AG20443 (cell line): ENCODE measurements around the gene TEX13B.
"Not testable (repeated sequence)": the region's sequence is repeated elsewhere in the genome, so short reads cannot be mapped to it uniquely, and the experiment has no call there.

Experiments
- DNase-seq: peaks from one replicate; pipeline ENCODE4 v3.0.0; 2012; ENCODE audit warnings: low spot score, mixed read lengths

The TEX13B gene, protein sequence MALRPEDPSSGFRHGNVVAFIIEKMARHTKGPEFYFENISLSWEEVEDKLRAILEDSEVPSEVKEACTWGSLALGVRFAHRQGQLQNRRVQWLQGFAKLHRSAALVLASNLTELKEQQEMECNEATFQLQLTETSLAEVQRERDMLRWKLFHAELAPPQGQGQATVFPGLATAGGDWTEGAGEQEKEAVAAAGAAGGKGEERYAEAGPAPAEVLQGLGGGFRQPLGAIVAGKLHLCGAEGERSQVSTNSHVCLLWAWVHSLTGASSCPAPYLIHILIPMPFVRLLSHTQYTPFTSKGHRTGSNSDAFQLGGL

DNA sequence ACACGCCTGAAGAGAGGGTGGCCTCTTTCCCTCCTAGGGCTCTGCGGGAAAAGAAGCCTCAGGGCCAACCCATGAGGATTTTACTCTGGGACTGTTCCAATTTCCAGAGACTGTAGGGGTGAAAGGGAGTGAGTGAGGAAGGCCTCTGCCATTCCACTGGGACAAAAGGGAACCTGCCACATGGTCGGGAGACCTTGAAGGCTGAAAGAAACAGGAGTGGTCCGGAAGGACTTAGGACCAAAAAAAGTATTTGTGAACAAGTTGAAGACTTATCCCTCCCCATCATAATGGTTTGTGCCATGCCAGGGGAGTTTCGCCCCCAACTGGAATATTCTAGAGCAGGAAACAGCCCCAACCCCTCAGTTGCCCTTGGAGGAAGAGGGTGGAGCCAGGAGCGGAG is at the start of gene TEX13B:
Gene TEX13B, minus strand, starts transcription at position 15 of the 400 bp plus-strand sequence. CDS start 243 bp downstream, outside the sequence.
- DNase-seq: no peak

DNA sequence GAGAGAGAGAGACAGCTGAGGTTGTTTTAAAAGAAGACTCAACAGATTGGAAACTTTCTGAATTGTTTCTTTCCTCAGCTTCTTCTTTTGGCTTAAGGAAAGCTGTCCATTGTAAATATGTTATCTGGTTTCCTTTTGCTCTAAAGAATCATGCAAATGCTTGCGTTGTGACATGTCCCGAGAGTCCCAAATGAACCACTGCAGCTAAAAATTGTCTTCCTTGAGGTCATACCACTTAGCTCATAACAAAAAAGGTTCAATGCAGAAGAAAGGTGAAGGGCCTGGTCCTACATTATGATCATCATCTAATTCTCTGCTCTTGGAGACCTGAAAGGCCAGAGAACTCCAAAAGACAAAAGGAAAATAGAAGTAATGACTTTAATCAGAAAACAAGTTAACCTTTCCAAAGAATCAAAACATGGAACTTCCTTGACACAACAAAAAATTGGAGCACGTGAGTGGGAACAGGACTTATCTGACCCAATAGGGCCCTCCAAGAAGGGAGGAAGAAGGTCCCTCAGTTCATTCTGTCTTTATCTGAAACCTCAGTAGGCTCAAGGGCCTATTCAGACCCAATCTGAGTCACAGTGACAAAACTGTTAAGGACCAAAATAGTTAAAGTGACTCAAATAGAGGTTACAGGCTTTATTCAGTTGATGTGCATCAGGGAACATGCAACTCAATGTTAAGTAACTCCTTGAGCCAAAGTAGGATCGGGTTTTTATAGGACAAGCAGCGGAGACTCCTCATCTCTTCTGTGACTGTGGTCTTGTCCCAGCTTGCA is 48.0 kb upstream of the TEX13B start:
- DNase-seq: no peak

DNA sequence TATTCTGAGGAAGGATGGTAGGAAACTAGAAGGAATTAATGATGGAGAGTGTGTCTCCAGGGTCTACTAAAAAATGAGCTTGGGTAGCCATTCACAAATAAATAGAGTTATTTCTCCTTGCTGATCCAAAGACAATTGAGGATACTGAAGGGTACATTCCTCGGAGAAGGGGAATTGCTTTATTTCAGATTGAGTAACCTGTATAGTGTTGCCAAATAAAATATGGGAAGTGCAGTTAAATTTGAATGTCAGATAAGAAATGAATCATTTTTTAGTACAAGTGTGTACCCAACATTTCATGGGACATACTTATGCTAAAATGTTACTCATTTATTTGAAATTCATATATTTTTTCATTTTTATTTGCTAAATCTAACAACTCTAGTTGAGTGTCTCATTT is 46.7 kb upstream of the TEX13B start:
- DNase-seq: no peak

DNA sequence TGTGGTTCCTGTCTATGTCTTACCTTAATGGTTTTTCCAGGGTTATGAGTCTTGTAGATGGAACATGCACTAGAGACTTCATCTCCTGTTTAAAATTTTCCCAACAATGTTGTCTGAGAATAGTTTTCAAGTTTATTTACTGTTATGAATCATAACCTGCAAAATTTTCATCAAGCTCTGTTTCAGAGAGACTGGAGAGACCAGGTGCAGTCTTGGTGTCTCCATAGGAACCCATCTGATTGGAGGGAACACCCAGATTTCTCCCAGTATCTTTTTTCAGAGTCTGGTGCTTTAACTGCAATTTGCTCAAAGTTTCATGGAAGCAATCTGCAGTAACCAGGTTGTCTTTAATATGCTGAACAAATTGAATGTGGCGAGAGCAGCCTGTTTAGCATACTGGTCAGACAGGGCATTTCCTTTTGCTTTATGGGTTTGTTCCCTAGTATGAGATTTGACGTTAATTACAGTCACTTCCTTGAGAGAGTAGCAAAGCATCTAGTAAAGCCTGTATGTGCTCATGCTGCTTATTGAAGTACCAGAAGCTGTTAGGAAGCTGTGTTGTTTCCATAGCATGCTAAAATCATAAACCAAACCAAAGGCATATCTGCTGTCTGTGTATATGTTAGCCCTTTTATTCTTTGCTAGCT is 43.9 kb upstream of the TEX13B start:
- DNase-seq: no peak

DNA sequence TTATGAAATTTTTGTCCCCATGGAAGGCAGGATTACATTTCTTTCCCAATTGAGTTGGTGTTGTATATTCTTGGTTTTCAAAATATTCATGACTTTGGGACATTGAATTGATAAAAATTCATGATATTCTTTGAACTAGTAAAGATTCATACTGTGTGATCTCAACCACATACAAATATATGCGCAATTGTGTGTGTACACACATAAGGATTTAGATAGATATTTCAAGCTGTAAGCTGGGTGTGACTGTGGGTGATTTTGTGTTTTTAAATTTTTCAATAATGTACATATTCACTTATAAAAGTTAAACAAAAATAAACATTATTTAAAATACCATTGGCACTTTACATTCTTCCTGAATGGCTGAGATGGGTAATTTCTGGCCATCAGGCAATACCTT is 43.2 kb upstream of the TEX13B start:
- DNase-seq: no peak

DNA sequence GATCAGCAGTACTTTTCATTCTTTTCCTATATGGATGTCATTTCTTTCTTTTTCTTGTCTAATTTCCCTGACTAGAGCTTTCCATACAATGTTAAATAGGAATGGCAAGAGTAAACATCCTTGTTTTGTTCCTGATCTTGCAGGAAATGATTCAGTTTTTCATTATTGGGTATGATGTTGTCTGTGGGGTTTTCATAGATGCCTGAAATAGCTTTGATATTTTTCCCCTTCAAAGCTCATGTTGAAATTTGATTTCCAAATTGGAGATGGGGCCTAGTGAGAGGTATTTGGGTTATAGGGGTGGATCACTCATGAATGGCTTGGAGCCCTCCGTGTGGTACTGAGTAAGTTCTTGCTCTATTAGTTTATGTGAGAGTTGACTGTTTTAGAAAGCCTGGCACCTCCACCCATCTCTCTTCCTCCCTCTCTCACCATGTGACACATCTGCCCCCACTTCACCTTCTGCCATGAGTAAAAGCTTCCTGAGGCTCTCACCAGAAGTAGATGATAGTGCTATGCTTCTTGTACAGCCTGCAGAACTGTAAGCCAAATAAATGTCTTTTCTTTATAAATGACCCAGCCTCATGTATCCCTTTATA is 40.4 kb upstream of the TEX13B start:
- DNase-seq: no peak

DNA sequence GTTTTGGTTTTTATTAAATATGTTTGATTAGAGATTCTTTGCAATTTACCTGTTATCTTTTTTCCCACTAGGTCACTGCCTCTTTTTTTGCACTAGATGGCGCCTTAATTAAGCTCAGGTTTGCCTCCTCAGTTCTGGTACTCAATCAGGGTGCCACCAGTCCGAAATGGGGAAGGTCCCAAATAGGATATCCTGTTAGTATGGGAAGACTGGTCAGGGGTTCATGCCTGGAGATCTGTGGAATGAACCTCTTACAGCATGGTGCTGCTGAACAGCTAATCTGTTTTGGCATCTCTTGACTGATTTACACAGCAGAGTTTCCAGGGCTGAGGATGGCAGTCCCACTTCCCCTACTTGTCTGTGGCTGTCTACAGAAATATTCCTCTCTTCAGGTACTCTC is 38.5 kb upstream of the TEX13B start:
- DNase-seq: peak; percentile 17

DNA sequence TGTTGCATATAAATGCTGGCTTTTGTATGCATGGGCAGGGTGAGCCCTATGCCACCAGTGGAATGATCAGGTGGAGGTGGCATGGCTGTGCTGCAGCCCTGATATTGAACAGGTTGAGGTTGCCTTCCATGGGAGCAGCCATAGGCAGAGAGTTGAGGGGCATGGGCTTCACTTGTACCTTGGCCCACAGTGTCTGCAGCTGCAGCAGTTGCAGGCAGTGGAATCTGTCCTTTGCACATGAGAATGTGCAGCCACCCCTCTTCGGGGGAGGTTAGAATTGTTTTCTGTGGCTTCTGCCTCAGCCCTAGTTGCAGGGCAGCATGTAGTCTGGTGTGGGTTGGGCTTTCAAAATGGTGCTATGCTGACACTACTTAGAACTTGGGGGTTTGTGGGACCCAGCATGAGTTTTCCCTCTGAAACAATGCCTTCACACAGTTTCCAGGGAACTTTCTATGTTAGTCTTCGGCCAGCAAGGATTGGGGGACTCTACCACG is 37.3 kb upstream of the TEX13B start:
- DNase-seq: no peak

DNA sequence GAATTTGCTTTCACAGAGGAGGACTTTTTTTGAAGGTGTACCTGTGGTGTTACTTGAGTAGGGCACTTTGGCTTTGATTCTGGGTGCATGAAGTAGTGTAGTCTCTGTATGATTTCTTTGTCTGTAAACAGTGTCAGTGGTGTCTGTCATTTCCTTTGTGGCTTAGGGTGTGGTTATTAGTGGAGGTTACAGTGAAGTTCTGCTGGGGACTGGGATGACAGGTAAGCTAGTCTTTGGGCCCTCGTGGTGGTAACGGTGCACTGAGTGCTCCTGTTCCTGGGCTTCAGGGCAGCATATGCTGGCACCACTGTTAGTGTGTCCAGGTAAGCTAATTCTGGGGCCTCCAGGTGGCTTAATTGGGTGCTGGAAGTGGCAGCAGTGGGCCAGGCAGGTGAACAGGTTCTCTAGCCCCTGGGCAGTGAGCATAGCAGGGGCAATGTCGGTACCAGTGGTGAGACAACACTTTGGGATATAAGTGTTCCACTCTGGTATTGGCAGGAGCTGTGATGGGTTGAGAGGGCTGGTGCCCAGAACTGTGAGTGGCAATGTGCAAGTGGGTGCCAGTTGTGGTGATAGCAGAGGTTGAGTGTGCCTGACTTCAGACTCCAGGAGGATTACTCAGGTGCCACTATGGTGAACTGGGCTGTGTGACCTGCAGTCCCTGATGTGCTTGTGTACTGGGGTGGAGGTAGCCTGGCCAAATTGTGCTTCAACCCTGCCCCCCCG is 36.6 kb upstream of the TEX13B start:
- no peak for DNase-seq

DNA sequence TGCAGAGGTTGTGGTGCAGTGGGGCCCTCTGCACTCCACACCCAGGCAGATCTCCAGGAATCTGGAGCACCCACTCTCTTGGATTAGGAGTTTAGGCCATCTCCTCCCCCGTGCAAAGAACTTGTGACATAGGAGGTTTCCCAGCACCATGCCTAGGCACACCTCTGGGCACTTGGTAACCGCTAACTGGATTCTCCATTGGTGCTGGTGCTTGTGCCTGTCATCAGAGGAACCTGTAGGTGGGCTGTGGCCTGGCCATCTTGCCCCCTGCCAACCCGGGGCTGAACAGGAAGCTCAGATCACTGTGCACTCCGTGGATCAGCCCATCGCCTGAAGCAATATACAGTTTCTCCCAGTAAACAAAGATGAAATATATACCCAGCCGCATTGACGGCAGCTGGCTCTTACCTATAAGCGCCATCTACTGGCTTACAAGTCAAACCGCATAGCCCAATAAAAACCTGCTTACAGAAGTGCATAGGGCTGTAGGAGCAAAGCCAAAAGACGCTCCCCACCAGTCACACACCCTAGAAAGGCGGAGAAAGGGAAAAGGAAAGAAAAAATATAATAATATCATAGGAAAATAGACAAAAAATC is 19.1 kb upstream of the TEX13B start:
- DNase-seq: peak; percentile 24

DNA sequence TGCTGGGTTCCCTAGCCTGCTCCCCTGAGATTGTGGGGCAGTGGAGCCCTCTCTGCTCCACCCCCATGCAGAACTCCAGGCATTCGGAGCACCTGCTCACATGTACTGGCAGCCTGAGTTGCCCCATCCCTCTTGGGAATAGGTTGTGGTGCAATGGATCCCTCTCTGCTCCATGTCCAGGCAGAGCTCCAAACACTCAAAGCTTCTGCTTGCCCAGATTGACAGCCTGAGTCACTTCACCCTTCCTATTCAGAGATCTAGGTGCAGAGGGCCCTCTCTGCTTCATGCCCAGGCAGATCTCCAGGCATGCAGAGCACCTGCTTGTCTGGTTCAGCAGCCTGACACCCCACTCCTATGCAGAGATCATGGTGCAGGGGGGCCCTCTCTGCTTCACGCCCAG is 18.6 kb upstream of the TEX13B start:
- no peak for DNase-seq

DNA sequence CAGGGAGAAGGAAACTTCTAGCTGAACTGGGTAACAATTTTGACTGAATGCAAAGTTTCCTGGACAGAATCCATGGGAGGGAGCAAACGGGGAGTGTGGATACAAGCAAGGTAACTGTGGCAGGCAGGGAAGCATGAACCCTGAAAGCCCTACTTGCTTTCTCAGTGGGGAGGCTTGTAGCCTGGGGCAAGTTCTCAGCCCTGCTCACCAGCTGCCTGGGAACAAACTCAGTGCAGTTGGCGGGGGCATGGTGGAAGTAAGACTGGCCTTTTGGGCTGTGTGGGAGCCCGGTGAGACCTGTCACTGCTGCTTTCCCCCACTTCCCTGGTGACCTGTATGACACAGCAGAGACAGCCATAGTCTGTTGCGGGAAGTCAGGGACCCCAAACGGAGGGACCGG is 14.0 kb upstream of the TEX13B start:
- no peak for DNase-seq

DNA sequence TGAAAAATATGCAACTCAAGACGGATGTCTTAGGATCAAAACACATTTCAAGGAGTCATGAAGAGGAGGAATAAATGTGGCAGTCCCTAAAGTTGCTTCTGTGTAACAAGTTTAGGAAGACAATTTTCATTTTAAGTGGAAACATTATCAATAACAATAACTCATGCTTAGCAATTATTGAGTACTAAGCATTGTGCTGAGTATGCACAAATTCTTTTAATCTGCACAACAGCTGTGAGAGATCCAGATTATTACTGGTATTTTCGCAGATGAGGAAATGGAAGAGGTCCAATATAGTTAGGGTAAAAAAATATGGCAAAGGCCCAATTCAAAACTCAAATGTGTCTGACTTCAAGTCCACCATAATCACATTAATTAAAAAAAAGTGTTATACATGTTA is 2.9 kb upstream of the TEX13B start:
- no peak for DNase-seq

DNA sequence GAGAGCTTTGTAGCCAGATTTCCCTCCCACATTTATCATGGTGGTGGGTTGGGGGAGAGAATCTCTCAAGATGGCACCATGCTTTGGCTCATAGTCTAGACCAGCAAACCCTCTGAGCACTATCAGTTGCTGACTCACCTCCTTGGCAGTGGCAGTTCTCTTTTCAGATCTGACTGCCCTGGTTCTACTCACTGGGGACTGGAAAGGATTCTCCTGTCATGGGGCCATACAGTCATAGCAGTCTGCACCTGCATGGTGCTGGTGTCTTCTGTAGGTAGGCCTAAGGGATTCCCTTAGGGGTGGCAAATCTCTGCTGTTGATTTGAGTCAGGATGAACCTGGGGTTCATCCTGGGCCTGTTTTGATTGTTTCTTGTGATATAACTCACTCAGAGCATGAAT is 2.6 kb downstream of the TEX13B start:
- no peak for DNase-seq

DNA sequence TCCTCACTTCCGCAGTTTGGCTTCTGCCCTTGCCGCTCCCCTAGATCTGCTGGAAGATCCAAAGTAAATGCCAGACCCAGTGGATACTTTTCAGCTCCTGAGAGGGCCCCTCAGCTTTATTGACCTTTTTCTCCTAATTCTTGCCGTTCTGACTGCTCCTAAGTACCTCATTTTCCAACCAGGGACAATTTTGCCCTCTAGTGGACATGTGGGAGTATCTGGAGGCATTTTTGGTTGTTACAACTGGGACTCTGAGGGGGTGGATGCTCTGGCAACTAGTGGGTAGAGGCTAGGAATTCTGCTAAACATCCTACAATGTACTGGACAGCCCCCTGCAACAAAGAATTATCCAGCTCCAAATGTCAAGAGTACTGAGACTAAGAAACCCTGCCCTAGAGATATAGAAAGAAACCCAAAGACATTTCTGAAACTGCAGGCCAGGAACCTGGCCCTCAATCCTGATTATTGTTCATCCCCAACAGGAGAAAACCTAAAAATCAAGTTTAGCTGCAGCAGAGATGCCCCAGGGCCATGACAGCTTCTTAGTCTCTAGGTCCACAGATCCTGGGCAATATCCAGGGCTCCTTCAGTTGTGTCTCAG is 3.4 kb downstream of the TEX13B start:
- DNase-seq: peak; percentile 26

DNA sequence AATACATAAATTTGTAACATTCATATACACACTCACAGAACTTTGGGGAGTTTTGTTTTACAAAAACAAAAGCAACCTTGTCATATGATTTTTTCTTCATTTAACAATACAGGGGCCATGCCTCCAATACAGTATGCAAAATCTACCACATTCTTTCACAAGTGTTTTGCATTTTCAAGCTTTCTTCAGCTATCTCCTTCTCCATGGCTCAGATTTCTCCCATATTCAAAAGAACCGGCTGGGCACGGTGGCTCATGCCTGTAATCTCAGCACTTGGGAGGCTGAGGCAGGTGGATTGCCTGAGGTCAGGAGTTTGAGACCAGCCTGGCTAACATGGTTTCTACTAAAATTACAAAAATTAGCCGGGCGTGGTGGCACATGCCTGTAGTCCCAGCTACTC is 4.1 kb downstream of the TEX13B start:
- no peak for DNase-seq

DNA sequence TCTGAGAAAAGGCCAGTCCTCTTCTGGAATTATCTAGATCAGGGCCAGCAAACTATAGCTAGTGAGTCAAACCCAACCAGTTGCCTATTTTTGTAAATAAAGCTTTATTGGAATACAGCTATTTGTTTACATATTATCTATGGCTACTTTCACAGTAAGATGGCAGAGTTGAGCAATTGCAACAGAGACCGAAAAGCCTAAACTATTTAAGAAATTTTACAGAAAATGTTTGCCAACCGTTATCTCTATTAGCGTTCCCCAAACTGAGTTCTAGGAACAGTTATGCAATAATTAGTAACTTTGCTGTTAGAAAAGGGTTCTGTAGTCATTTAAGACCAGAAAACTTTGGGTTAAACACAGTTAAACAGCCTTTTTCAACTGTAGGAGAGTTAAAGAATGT is 10.5 kb downstream of the TEX13B start:
- DNase-seq: no peak

DNA sequence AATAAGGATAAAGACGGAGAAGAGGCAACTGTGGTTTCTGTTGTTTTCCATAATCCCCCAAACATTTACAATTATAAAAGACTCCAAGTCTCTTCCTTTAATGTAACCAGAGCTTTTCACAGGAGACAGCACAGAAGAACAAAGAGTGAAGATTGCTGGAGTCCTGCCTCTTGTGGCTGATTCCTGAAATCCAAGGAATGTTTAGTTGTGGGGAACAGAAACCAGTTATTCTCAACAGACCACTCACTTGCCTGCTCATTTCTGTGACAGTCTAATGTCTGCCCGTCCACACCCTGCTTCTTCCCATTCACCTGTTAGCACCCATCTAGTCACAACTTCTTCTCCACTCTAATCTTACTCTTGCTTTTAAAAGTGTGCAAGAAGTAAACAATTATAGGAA is 12.1 kb downstream of the TEX13B start:
- DNase-seq: no peak

DNA sequence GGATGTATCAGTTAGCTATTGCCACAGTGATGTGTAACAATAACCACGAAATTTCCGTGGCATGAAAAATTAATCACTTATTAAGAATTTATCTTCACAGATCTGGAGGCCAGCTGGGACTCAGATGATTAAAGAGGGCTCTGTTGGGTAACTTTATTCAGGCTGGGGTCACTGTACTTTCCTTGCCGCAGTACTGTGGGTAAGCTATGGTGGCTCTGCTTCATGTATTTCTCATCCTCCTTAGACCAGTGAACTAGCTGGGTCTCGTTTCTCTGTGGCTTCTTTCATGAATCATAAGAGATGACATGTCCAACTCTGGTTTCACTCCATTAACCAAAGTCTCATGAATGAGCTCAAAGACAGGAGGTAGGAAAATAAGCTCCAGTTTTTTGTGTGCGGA is 13.5 kb downstream of the TEX13B start:
- DNase-seq: no peak

DNA sequence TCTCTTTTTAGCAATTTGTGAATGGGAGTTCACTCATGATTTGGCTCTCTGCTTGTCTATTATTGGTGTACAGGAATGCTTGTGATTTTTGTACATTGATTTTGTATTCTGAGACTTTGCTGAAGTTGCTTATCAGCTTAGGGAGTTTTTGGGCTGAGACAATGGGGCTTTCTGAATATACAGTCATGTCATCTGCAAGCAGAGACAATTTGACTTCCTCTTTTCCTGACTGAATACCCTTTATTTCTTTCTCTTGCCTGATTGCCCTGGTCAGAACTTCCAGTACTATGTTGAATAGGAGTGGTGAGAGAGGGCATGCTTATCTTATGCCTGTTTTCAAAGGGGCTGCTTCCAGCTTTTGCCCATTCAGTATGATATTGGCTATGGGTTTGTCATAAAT is 26.8 kb downstream of the TEX13B start:
- not testable (repeated sequence) for DNase-seq

DNA sequence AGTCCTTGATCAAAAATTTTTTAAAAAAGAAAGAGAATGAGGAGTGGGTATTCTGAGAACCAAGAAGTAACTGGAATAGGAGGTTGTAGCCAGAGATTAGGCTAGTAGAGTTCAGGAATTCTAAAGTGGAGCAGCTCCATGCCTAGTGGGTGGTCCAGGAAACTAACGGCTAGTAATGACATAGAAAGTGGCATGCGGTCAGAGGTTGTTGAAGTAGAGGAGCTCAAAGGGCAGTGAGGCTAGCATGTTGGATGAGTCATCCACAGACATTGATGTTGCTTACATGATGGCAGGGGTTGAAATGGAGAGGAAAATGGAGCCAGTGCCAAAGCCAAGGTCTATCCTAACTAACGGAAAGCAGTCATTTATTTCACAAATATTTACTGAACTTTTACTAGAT is 42.1 kb downstream of the TEX13B start:
- no peak for DNase-seq
